ENCODE measurements around the gene SPDL1.

GRCh38 chr5:169651526-169651925, 68.0 kb downstream of the SPDL1 start:
- TF ChIP-seq CTCF (IDR thresholded peaks at IDR 0.05) (no peak), POLR2A (IDR thresholded peaks at IDR 0.05) (no peak)
